Lung (tissue), 12 donors: Measurements from ENCODE around the gene MAST2. TPM values are rescaled to one million over a fixed set of nuclear protein-coding genes. Genes with fewer than 3 reads are reported as not detected.

ENCODE experiments used
- ATAC-seq: fragments of 200-7000 bp; cut with Tn5 transposase; one replicate; pipeline ENCODE4 v1.9.1; 2020; ENCODE audit warnings: moderate number of reproducible peaks; ENCODE audit not compliant: insufficient read depth, low FRiP score
- DNase-seq, 3 donors: peaks; one replicate each; pipeline ENCODE4 v3.0.0-alpha.2; 2013 to 2017
- H3K27ac ChIP-seq, 2 donors: one replicate each; pipeline ENCODE4 v1.5.1; 2013; ENCODE audit warnings: mild to moderate bottlenecking in 2 of 2, moderate library complexity in 2 of 2, control low read depth in 1 of 2, inconsistent platforms in 1 of 2, low read depth in 1 of 2, low read length in 1 of 2
- H3K27me3 ChIP-seq, 3 donors: one replicate each; pipeline ENCODE4 v1.5.1; 2013; ENCODE audit warnings: low read length in 2 of 3; ENCODE audit not compliant: control insufficient read depth in 3 of 3, insufficient read depth in 3 of 3
- H3K36me3 ChIP-seq, 4 donors: one replicate each; pipeline ENCODE4 v1.5.1; 2013; ENCODE audit warnings: low read length in 4 of 4, mild to moderate bottlenecking in 1 of 4, moderate library complexity in 1 of 4; ENCODE audit not compliant: control insufficient read depth in 4 of 4, insufficient read depth in 4 of 4
- H3K4me1 ChIP-seq, 5 donors: one replicate each; pipeline ENCODE4 v1.5.1; 2013; ENCODE audit warnings: low read length in 5 of 5, mild to moderate bottlenecking in 2 of 5, moderate library complexity in 1 of 5; ENCODE audit not compliant: control insufficient read depth in 5 of 5, insufficient read depth in 5 of 5
- H3K4me3 ChIP-seq: one replicate; pipeline ENCODE4 v1.5.1; 2013; ENCODE audit warnings: mild to moderate bottlenecking, control low read depth, moderate library complexity
- H3K9ac ChIP-seq, 2 donors: one replicate each; pipeline ENCODE4 v1.5.1; 2013; ENCODE audit warnings: low read length in 2 of 2, control low read depth in 1 of 2; ENCODE audit not compliant: insufficient read depth in 1 of 2
- H3K9me3 ChIP-seq, 4 donors: one replicate each; pipeline ENCODE4 v1.5.1; 2013; ENCODE audit warnings: low read length in 3 of 4, mild to moderate bottlenecking in 1 of 4, moderate library complexity in 1 of 4; ENCODE audit not compliant: control insufficient read depth in 4 of 4, insufficient read depth in 3 of 4
- WGBS, 2 donors: extraction: QIAGEN DNeasy Blood & Tissue Kit; methylation state at CpG; one replicate each; pipeline ENCODE4 v1.1.7; 2013; 5-methylcytosine and 5-hydroxymethylcytosine counted together
- polyA plus RNA-seq, 2 donors: library from polyadenylated mRNA; stranded (reverse); fragments of 200-250 nt; gene quantifications; one replicate each; pipeline ENCODE4 v1.2.1, GENCODE V29; 2013
- total RNA-seq, 2 donors: library from RNA; depleted of rRNA in 1 of 2; stranded (reverse); fragments of >200 nt in 1 of 2; gene quantifications; one replicate each; pipeline ENCODE4 v1.2.1, GENCODE V29; 2014 to 2021
- TF ChIP-seq, protein P1 (sequence below): IDR thresholded peaks from 2 replicates; pipeline ENCODE4 v1.5.1; 2012; ENCODE audit warnings: mild to moderate bottlenecking; ENCODE audit errors: control extremely low read depth, extremely low read depth
- donor health status: control.
- donor health status: control.
- donor health status: Bipolar disorder and iron deficiency.
- donor health status: healthy.
- donor health status: DM: yes; HTN: yes; CAD: no.

The MAST2 gene
- total and polyA plus RNA-seq, 4 donors: 10.5 to 28.6 (median 19.1) TPM

DNA sequence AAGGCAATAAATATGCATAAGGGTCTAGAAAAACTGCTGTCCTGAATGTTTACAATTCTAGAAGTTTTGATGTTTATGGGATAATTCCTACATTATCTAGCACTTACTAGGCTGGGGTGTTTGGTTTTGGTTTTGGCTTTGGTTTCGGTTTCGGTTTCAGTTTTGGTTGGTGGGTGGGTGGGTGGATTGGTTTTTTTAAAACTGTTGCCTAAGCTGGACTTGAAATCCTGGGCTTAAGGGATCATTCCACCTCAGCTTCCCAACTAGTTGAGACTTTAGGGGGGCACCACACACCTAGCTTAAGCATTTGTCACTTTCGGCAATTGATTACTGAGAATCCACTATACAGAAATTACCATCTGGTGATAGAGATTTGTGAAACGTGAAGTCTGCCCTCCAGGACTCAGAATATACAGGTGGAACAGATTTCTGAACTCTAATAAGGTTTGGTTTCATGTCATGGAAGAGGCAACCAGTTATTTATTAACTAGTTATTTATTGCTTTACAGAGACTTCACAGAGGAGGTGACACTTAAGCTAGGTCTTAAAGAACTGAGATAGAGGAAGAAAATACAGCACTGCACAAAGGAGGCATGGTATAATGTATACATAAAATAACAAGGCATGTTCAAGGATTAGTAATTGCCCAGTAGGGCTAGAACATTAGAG, 259.4 kb downstream of the MAST2 start:
- Histone ChIP-seq H3K9me3 (no peaks in the 10 kb centered on the region), H3K4me1 (peaks cover 0 to 4% (median 0%) of the 10 kb centered on the region in 5 donors), H3K4me3 (no peak overlapping the region), H3K27ac (no peak overlapping the region), H3K9ac (no peak overlapping the region), H3K36me3 (peaks cover 4 to 26% (median 16%) of the 10 kb centered on the region in 4 donors), H3K27me3 (no peaks in the 10 kb centered on the region)
- WGBS, 2 donors: 78 to 85% methylated on average over 4 of the region's 4 CpGs
- TF ChIP-seq, protein P1, sequence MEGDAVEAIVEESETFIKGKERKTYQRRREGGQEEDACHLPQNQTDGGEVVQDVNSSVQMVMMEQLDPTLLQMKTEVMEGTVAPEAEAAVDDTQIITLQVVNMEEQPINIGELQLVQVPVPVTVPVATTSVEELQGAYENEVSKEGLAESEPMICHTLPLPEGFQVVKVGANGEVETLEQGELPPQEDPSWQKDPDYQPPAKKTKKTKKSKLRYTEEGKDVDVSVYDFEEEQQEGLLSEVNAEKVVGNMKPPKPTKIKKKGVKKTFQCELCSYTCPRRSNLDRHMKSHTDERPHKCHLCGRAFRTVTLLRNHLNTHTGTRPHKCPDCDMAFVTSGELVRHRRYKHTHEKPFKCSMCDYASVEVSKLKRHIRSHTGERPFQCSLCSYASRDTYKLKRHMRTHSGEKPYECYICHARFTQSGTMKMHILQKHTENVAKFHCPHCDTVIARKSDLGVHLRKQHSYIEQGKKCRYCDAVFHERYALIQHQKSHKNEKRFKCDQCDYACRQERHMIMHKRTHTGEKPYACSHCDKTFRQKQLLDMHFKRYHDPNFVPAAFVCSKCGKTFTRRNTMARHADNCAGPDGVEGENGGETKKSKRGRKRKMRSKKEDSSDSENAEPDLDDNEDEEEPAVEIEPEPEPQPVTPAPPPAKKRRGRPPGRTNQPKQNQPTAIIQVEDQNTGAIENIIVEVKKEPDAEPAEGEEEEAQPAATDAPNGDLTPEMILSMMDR: no peak
- no peak for DNase-seq
- ATAC-seq: no peak

DNA sequence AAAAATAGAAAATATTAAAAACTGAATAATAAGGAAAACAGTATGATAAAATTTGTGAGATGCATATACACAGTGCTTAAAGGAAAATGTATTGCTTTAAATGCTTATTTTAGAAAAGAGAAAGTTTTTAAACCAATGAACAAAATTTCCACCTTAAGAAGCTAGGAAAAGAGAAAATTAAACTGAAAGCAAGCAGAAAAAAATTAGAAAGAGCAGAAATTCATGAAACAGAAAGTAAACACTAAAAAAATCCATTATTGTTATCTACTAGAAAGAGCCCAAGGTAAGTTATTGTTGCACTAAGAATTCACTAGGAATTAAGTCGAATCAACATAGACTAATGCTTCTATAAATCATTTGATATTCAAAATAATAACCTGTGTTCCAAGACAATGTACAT, 261.3 kb downstream of the MAST2 start:
- Histone ChIP-seq H3K9me3 (no peaks in the 10 kb centered on the region), H3K27ac (no peak overlapping the region), H3K4me1 (peaks cover 0 to 4% (median 0%) of the 10 kb centered on the region in 5 donors), H3K9ac (no peak overlapping the region), H3K27me3 (no peaks in the 10 kb centered on the region), H3K36me3 (peaks cover 0 to 27% (median 18%) of the 10 kb centered on the region in 4 donors), H3K4me3 (no peak overlapping the region)
- ATAC-seq (no peak), DNase-seq (no peak)
- TF ChIP-seq, protein P1: no peak
- 91 to 100% methylated on average over 1 of the region's 1 CpG for WGBS, 2 donors

DNA sequence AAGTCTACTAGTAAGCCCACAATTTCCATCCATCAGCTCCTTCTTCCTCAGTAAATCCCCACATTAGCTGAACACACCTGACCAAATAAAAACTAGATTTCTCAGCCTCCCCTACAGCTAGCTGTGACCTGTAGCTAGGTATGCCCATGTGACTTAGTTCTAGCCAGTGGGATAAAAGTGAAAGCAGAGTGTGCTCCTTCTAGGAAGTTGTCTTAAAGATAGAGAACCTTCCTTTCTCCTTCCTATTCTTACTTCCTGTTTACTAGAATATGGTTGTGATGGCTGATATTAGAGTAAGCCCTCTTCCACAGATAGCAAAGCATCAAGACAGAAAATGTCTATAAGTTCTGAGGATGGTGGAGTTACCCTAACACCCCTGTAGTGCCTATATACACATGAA, 262.0 kb downstream of the MAST2 start:
- no peak for DNase-seq
- H3K4me1 ChIP-seq: peaks cover 0 to 4% (median 0%) of the 10 kb centered on the region in 5 donors
- TF ChIP-seq, protein P1: no peak
- H3K36me3 ChIP-seq: peaks cover 0 to 27% (median 19%) of the 10 kb centered on the region in 4 donors
- H3K27ac ChIP-seq: no peak overlapping the region
- no peaks in the 10 kb centered on the region for H3K9me3 ChIP-seq
- no peak overlapping the region for H3K4me3 ChIP-seq
- no peak overlapping the region for H3K9ac ChIP-seq
- no peaks in the 10 kb centered on the region for H3K27me3 ChIP-seq
- ATAC-seq: no peak

DNA sequence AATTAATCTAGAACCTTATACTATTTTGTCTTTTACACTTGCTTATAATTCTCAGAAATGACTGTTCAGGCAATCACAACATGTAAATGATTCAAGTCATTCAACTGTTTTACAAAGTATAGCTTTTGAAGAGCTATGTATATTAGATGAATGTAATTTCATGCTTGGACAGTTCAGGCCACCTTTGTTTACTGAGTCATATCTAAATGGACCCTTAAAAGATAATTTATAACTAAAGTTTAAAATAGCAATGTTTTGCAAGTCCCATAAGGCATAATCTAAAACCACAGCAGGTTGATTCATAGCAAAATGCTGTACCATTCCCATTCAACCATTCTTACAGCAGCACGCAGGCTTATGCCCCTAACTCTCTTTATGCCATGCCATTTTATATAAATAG, 264.2 kb downstream of the MAST2 start:
- Histone ChIP-seq H3K27ac (no peak overlapping the region), H3K4me1 (peaks cover 0 to 6% (median 0%) of the 10 kb centered on the region in 5 donors), H3K9ac (no peak overlapping the region), H3K27me3 (no peaks in the 10 kb centered on the region), H3K4me3 (no peak overlapping the region), H3K9me3 (no peaks in the 10 kb centered on the region), H3K36me3 (peaks cover 0 to 16% (median 7%) of the 10 kb centered on the region in 4 donors)
- TF ChIP-seq, protein P1: no peak
- no peak for DNase-seq
- 95% methylated on average over 1 of the region's 1 CpG for WGBS, 2 donors
- ATAC-seq: no peak
